GM12801 (cell line): ENCODE results near the gene PLEKHG3.

Experiments used
- TF ChIP-seq, protein P1 (sequence below): IDR thresholded peaks from one replicate; pipeline ENCODE4 v1.5.1; 2011; ENCODE audit warnings: control low read depth; ENCODE audit not compliant: insufficient read length; ENCODE audit errors: extremely low read depth

Gene PLEKHG3

DNA sequence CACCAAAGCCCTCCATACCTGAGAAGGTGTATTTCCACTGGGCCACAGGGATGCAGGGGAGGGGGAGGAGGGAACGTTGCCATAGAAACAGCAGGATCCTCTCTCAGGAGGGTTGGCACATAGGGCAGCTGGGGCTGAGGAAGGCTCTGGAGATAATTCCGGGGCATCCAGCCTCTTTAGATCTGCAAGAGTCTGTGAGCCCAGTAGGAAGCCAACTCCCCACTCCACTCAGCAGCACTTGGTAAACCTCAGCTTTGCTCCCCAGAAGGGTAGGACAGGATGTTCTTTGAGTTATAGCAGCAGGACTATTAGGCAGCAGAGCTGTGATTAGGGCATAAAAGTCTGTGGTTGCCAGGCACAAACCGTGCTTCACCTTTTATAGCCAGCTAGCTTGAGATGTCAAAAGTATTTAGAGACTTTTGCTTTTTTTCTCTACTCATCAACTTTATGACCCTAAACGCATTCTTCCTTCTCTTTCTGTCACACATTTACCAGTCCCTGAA lies 7.8 kb upstream of the PLEKHG3 start:
- TF ChIP-seq, protein P1, sequence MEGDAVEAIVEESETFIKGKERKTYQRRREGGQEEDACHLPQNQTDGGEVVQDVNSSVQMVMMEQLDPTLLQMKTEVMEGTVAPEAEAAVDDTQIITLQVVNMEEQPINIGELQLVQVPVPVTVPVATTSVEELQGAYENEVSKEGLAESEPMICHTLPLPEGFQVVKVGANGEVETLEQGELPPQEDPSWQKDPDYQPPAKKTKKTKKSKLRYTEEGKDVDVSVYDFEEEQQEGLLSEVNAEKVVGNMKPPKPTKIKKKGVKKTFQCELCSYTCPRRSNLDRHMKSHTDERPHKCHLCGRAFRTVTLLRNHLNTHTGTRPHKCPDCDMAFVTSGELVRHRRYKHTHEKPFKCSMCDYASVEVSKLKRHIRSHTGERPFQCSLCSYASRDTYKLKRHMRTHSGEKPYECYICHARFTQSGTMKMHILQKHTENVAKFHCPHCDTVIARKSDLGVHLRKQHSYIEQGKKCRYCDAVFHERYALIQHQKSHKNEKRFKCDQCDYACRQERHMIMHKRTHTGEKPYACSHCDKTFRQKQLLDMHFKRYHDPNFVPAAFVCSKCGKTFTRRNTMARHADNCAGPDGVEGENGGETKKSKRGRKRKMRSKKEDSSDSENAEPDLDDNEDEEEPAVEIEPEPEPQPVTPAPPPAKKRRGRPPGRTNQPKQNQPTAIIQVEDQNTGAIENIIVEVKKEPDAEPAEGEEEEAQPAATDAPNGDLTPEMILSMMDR: no peak

DNA sequence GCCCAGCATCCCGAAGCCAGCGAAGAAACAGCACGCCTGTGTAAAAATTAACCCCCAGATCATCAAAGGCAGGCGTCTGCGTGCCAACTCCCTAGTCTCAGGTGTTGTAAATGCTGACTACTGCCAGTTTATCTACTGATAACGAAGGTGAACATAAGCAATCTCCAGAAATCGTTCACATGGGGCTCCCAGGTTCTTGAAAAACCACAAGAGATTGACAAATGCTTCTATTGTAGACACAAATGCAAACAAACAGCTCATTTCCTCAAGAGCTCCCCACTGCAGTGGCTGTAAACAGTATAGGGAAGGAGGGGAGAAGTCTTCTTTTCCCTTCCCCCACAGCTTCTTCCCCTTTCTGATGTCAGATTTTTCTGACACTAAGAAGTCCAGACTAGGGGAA lies 5.3 kb upstream of the PLEKHG3 start:
- TF ChIP-seq, protein P1: no peak

GRCh38 chr14:64700290-64700689 lies 3.9 kb upstream of the PLEKHG3 start:
- TF ChIP-seq, protein P1: no peak

GRCh38 chr14:64700894-64701293 lies 3.3 kb upstream of the PLEKHG3 start:
- TF ChIP-seq, protein P1: no peak

- TF ChIP-seq, protein P1: no peak
Measured at GRCh38 chr14:64701660-64702059, 2.6 kb upstream of the PLEKHG3 start.

- TF ChIP-seq, protein P1: no peak
Measured at GRCh38 chr14:64702493-64703394, 1.5 kb upstream of the PLEKHG3 start.

- TF ChIP-seq, protein P1: no peak
Measured at GRCh38 chr14:64703395-64704142, 655 bp upstream of the PLEKHG3 start.
